Measurements from ENCODE around the gene SPAG5. TPM values are rescaled to one million over a fixed set of nuclear protein-coding genes. Genes with fewer than 3 reads are reported as not detected.

SPAG5 gene
- total RNA-seq, 4 donors from 2014 or later: 40.3 to 67.7 (median 49.6) TPM

- Histone ChIP-seq H3K36me3 (peaks cover 0 to 57% (median 3%) of the 10 kb centered on the region in 3 donors), H3K27me3 (no peaks in the 10 kb centered on the region), H3K4me1 (peaks cover 0 to 41% (median 15%) of the 10 kb centered on the region in 4 donors), H3K9me3 (no peaks in the 10 kb centered on the region), H3K27ac (peak overlapping the region; percentile 89 to 98 (median 94)), H3K4me3 (peak overlapping the region; percentile 84 to 99 (median 94))
- TF ChIP-seq CTCF (IDR thresholded peaks at IDR 0.05): peak; percentile 46 to 63 (median 56)
- no peak for TF ChIP-seq POLR2A (IDR thresholded peaks at IDR 0.05)
- DNase-seq: peak in 2 of 3 donors; percentile 64 to 75
Observed at GRCh38 chr17:28643983-28644786, 45.4 kb upstream of the SPAG5 start.

GRCh38 chr17:28641579-28641978, 42.8 kb upstream of the SPAG5 start:
- no peaks in the 10 kb centered on the region for H3K27me3 ChIP-seq
- H3K9me3 ChIP-seq: no peaks in the 10 kb centered on the region
- H3K4me3 ChIP-seq: no peak overlapping the region
- no peak for DNase-seq
- peaks cover 3 to 69% (median 3%) of the 10 kb centered on the region in 3 donors for H3K36me3 ChIP-seq
- peaks cover 0 to 33% (median 12%) of the 10 kb centered on the region in 4 donors for H3K4me1 ChIP-seq
- TF ChIP-seq CTCF (IDR thresholded peaks at IDR 0.05): no peak
- TF ChIP-seq POLR2A (IDR thresholded peaks at IDR 0.05): no peak
- H3K27ac ChIP-seq: no peak overlapping the region

- H3K27me3 ChIP-seq: no peaks in the 10 kb centered on the region
- no peaks in the 10 kb centered on the region for H3K9me3 ChIP-seq
- H3K4me3 ChIP-seq: no peak overlapping the region
- TF ChIP-seq POLR2A (IDR thresholded peaks at IDR 0.05): no peak
- H3K4me1 ChIP-seq: no peaks in the 10 kb centered on the region
- peaks cover under 1 to 100% (median 6%) of the 10 kb centered on the region in 3 donors for H3K36me3 ChIP-seq
- no peak overlapping the region for H3K27ac ChIP-seq
- no peak for DNase-seq
Observed at GRCh38 chr17:28635506-28635905, 36.7 kb upstream of the SPAG5 start.

GRCh38 chr17:28634206-28634865, 35.5 kb upstream of the SPAG5 start:
- Histone ChIP-seq H3K9me3 (no peaks in the 10 kb centered on the region), H3K4me1 (no peaks in the 10 kb centered on the region), H3K36me3 (peaks cover 0 to 100% (median 6%) of the 10 kb centered on the region in 3 donors), H3K27ac (no peak overlapping the region), H3K4me3 (no peak overlapping the region), H3K27me3 (no peaks in the 10 kb centered on the region)
- DNase-seq: no peak
- TF ChIP-seq POLR2A (IDR thresholded peaks at IDR 0.05): no peak
- TF ChIP-seq CTCF (IDR thresholded peaks at IDR 0.05): no peak

- Histone ChIP-seq H3K4me1 (no peaks in the 10 kb centered on the region), H3K27ac (no peak overlapping the region), H3K9me3 (no peaks in the 10 kb centered on the region), H3K4me3 (no peak overlapping the region), H3K27me3 (no peaks in the 10 kb centered on the region), H3K36me3 (peaks cover 0 to 94% (median 3%) of the 10 kb centered on the region in 3 donors)
- no peak for DNase-seq
- no peak for TF ChIP-seq CTCF (IDR thresholded peaks at IDR 0.05)
- TF ChIP-seq POLR2A (IDR thresholded peaks at IDR 0.05): no peak
Observed at GRCh38 chr17:28626818-28627217, 28.0 kb upstream of the SPAG5 start.

- no peak for TF ChIP-seq POLR2A (IDR thresholded peaks at IDR 0.05)
- TF ChIP-seq CTCF (IDR thresholded peaks at IDR 0.05): no peak
- Histone ChIP-seq H3K27me3 (no peaks in the 10 kb centered on the region), H3K36me3 (peaks cover 0 to 94% (median 0%) of the 10 kb centered on the region in 3 donors), H3K4me3 (no peak overlapping the region), H3K27ac (no peak overlapping the region), H3K9me3 (no peaks in the 10 kb centered on the region), H3K4me1 (no peaks in the 10 kb centered on the region)
- no peak for DNase-seq
Observed at GRCh38 chr17:28624148-28624547, 25.3 kb upstream of the SPAG5 start.
